GM12872 (cell line): ENCODE measurements around the gene NOP56.
A peak's percentile ranks its signal among the peaks of the same experiment; 100 is the strongest.

Experiments used
- TF ChIP-seq, protein P1 (sequence below): IDR thresholded peaks from 3 replicates; pipeline ENCODE4 v1.5.1; 2011; ENCODE audit warnings: low read depth, mild to moderate bottlenecking, low read length, moderate library complexity; ENCODE audit not compliant: insufficient read depth

NOP56 gene

DNA sequence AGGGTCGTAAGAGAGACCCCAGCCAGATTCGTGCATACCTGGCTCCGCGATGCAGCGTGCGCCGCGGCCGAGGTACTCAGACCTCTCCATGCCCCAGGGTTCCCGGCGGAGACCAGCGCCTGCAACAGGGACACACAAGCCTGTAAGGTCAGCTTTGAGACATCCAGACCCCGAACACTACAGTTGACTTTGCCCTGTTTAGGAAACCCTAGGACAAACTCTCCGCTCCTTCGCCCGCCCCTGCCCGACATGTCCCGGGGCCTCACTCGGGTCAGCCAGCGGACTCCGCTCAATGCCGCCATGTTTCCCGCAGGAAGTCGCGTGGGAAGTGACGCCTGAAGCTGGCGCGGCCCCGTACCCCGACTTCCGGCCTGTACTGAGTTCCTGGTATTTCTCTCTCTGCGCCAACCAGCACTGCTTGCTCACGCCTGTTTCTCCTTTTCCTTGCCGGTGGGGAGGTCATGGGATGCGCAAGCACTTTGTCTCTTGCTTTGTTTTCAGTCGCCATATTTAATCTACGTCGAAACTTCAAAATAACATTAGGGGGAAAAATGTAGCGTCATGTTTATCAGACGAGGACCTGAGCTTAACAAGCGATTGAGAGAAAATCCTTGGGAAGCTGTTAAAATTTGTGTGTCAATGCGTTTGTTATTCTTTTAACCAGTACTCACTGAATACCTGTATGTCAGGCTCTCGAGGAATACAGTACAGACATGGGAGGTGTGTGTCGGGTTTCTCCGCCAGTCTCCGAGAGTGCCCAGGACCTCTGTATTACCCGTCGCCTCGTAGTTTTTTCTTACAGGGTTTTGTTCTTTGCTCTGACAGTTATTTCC, 11.7 kb downstream of the NOP56 start, which contains the start of gene IDH3B:
IDH3B (minus strand) TSS at position 330 of the 833 bp plus-strand sequence; CDS start at position 302, 28 bp downstream.
- TF ChIP-seq, protein P1, sequence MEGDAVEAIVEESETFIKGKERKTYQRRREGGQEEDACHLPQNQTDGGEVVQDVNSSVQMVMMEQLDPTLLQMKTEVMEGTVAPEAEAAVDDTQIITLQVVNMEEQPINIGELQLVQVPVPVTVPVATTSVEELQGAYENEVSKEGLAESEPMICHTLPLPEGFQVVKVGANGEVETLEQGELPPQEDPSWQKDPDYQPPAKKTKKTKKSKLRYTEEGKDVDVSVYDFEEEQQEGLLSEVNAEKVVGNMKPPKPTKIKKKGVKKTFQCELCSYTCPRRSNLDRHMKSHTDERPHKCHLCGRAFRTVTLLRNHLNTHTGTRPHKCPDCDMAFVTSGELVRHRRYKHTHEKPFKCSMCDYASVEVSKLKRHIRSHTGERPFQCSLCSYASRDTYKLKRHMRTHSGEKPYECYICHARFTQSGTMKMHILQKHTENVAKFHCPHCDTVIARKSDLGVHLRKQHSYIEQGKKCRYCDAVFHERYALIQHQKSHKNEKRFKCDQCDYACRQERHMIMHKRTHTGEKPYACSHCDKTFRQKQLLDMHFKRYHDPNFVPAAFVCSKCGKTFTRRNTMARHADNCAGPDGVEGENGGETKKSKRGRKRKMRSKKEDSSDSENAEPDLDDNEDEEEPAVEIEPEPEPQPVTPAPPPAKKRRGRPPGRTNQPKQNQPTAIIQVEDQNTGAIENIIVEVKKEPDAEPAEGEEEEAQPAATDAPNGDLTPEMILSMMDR, result no peak

DNA sequence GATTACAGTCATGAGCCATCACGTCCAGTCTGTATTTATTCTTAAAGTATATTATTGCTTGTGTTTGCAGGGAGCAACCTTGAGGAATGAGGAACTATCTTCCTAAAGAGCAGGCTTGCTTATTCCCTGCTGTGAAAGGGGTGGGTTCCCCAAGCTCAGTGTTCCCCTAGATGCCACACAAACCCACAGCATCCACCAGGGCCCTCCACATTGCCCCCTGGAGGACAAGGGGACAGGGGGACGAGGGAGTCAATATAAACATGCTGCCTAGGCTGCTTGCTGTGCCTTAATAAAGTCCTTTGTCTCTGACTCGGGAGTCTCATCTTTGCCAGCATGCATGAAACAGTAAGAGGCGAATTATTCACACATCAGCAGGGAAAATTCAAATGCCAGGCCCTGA, 19.5 kb downstream of the NOP56 start:
- TF ChIP-seq, protein P1, result peak; percentile 23; the same call in 1 of the 3 replicates

DNA sequence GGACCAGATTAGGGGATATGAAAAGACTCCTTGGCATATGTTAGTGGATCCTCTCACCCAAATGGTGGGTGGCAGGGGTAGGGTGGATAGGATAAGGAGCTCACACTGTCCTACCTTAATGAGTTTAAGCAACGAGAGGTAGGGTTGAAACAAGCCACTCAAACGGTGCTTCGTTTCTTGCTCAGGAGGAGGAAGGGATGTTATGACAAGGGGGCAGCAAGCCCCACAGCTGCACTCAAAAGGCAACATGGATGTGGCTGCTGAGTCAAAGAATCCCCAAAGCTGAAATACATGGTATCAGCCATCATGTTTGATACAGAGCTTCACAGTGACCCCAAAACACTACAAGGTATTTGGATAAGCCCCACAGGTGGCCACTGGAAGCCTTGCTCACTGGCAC, 20.0 kb downstream of the NOP56 start:
- TF ChIP-seq, protein P1, result no peak

DNA sequence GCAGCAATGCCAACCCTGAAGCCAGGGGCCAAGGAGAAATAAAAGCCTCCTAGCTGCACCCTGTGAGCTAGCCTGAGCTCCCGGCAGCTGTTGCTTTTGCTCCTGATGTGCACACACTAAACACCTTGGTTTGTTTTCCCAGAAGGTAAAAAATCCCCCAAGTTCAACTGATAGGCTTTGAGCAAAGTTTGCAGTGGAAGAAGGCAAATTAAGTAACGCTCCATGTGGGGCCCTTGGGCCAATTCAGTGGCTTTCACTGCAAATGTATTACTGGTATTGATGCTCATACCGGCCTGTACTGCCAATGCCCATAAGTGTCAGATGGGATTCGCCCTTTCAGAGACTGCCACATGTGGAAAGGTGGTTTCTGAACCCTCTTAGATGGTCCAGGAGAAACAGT, 21.0 kb downstream of the NOP56 start:
- TF ChIP-seq, protein P1, result no peak

DNA sequence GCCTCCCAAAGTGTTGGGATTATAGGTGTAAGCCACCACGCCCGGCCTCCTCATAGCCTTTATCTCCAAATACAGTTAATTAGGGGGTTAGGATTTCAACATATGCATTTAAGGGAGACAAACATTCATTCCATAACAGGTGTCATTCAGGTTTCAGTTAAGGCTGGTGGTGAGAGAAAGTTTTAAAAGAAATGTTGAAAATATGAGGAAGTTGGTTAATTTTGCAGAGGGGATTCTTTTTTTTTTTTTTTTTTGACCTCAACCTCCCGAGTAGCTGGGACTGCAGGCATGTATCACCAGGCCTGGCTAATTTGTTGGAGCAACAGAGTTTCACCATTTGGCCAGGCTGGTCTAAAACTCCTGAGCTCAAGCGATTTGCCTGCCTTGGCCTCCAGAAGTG, 27.6 kb downstream of the NOP56 start:
- TF ChIP-seq, protein P1, result no peak

DNA sequence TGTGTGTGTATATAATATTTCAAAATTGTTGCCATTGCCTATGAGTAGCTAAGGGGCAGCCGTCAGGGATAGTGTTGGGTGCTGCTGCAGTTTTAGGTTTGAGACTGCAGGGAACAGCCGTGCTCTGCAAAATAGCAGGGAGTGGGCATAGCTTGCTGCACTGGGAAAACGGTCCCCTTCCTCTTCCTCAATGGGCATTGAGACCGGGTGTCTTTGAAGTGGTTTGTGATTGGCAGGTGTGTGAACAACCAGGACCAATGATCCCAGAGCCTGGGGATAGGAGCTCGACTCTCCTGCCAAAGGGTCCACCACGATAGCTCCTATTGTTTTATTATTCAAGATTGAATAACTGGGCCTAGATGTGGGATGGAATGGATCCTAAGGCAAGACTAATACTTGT, 35.1 kb downstream of the NOP56 start:
- TF ChIP-seq, protein P1, result no peak

DNA sequence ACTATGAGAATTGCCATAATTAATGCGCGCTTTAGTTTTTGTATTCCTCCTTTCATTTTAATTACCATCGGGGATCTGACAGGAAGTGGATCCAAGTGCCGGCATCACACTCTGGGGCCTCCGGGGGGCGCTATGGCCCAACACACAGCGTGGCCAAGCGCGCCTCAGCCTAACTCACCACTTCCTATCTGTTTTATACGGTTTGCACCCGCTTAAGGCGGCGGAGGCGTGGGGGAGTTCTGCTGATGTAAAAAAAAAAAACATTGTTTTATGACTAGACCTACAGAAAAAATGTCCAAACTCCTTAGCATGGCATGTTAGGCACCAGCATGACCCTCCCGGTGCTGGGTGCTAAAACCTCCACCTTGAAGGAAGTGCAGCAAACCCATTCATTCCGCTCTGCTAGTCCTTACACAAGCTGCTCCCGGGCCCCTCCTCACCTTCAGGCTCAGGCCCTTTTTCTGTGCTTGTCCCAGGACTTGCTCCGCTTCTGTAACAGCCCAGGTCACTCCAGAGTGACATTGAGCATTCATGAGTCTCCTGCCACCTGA, 35.7 kb downstream of the NOP56 start:
- TF ChIP-seq, protein P1, result peak; percentile 72
